K562 (cell line): ENCODE measurements around the gene TEX38. TPM values are rescaled to one million over a fixed set of nuclear protein-coding genes. Genes with fewer than 3 reads are reported as not detected.

Experiments
- ATAC-seq: fragments of 200-7000 bp; cut with Tn5 transposase; 3 replicates; pipeline ENCODE4 v1.9.1; 2020; ENCODE audit warnings: moderate library complexity
- BruUV-seq: library from RNA; stranded (reverse); fragments of 400-500 nt; replicated peaks from 2 replicates; lab custom pipeline; 2021; lab: Mats Ljungman, UMichigan
- CTCF ChIA-PET: fragments of 300-600 bp; formaldehyde crosslinking; extraction: SDS; loops from one replicate; lab custom pipeline; 2021; ENCODE audit warnings: low intra/inter-chr PET ratio; lab: Yijun Ruan, JAX
- POLR2A ChIA-PET: fragments of 300-600, 350-650 bp; sonication (Branson Sonifier 250); formaldehyde crosslinking; extraction: SDS; loops from one replicate; lab custom pipeline; 2021; ENCODE audit warnings: antibody characterized with exemption, inconsistent platforms; lab: Yijun Ruan, JAX
- DNase-seq, 4 experiments: peaks; one replicate each; pipeline versions ENCODE4 v3.0.0 to v3.0.0-alpha.2; 2011 to 2018; ENCODE audit warnings: low spot score in 3 of 4, mixed read lengths in 3 of 4; ENCODE audit errors: extremely low read depth in 1 of 4
- FAIRE-seq: peaks from 2 replicates; lab custom pipeline; 2011; peaks lifted over from hg19 to GRCh38; lab: Jason Lieb, UNC
- H2AFZ ChIP-seq: 2 replicates; pipeline ENCODE4 v1.6.0; 2011; ENCODE audit warnings: low read depth, low read length, control low read depth, inconsistent platforms
- H3K27ac ChIP-seq: fragments of 200-600 bp; 3 replicates; pipeline ENCODE4 v1.8.0; 2011; ENCODE audit warnings: low read depth, mild to moderate bottlenecking, control low read depth, inconsistent platforms, low read length, moderate library complexity, mixed read lengths; ENCODE audit errors: extremely low read depth
- H3K27me3 ChIP-seq, 2 experiments: fragments of 300-600 bp in 1 of 2; 2 replicates in 1 of 2; 3 replicates in 1 of 2; pipeline versions ENCODE4 v1.6.0 to v1.8.0; 2011; ENCODE audit warnings: inconsistent platforms in 2 of 2, low read length in 2 of 2, mild to moderate bottlenecking in 1 of 2, mixed read lengths in 1 of 2, moderate library complexity in 1 of 2; ENCODE audit not compliant: control insufficient read depth in 2 of 2, insufficient read depth in 2 of 2
- H3K36me3 ChIP-seq: fragments of 300-600 bp; 3 replicates; pipeline ENCODE4 v1.8.0; 2011; ENCODE audit warnings: mild to moderate bottlenecking, low read length, inconsistent platforms; ENCODE audit not compliant: control insufficient read depth, insufficient read depth
- H3K4me1 ChIP-seq, 2 experiments: fragments of 200-600 bp in 1 of 2; replicated peaks in 1 of 2; 2 replicates in 1 of 2; 3 replicates in 1 of 2; pipeline versions ENCODE4 v1.5.1 to v1.8.0; 2011; ENCODE audit warnings: inconsistent platforms in 2 of 2, low read length in 2 of 2, mild to moderate bottlenecking in 1 of 2, mixed read lengths in 1 of 2, moderate library complexity in 1 of 2; ENCODE audit not compliant: control insufficient read depth in 2 of 2, insufficient read depth in 2 of 2
- H3K4me2 ChIP-seq: 2 replicates; pipeline ENCODE4 v1.6.1; 2011; ENCODE audit warnings: low read length, control low read depth, inconsistent platforms, mixed read lengths; ENCODE audit not compliant: insufficient read depth
- H3K4me3 ChIP-seq: fragments of 200-600 bp; sonication (generic), shearing (Covaris generic); 2 replicates; pipeline ENCODE4 v1.5.1; 2016; ENCODE audit warnings: control low read depth, inconsistent platforms
- H3K79me2 ChIP-seq: fragments of 200-600 bp; 3 replicates; pipeline ENCODE4 v1.8.0; 2011; ENCODE audit warnings: low read length, inconsistent platforms; ENCODE audit not compliant: control insufficient read depth, insufficient read depth
- H3K9ac ChIP-seq, 2 experiments: 2 replicates each; pipeline versions ENCODE4 v1.6.0 to v1.6.1; 2011; ENCODE audit warnings: low read depth in 2 of 2, low read length in 2 of 2, control low read depth in 1 of 2, inconsistent platforms in 1 of 2, mild to moderate bottlenecking in 1 of 2, mixed read lengths in 1 of 2; ENCODE audit not compliant: insufficient read depth in 1 of 2
- H3K9me1 ChIP-seq: one replicate; pipeline ENCODE4 v1.6.0; 2011; ENCODE audit warnings: inconsistent platforms, mild to moderate bottlenecking, low read length, moderate library complexity; ENCODE audit not compliant: control insufficient read depth, insufficient read depth
- H3K9me3 ChIP-seq: replicated peaks from 2 replicates; pipeline ENCODE4 v1.5.1; 2011; ENCODE audit warnings: low read depth, low read length, inconsistent platforms; ENCODE audit not compliant: control insufficient read depth, insufficient read depth
- H4K20me1 ChIP-seq: replicated peaks from 2 replicates; pipeline ENCODE4 v1.6.1; 2011; ENCODE audit warnings: low read length, inconsistent platforms, mixed read lengths; ENCODE audit not compliant: control insufficient read depth, insufficient read depth
- COPS2 ChIP-seq: fragments of 450-650 bp; conservative IDR thresholded peaks from 2 replicates; pipeline ENCODE4 v1.6.1; 2016; ENCODE audit warnings: mild to moderate bottlenecking, moderate library complexity
- DPF2 ChIP-seq: fragments of 450-650 bp; IDR thresholded peaks from 2 replicates; pipeline ENCODE4 v1.6.1; 2016
- GATA2 ChIP-seq: sonication (generic); formaldehyde crosslinking; IDR thresholded peaks from 2 replicates; pipeline ENCODE4 v1.4.0; 2020; ENCODE audit warnings: mild to moderate bottlenecking, missing genetic modification reagents
- HDAC3 ChIP-seq: fragments of 450-650 bp; IDR thresholded peaks from 2 replicates; pipeline ENCODE4 v1.6.1; 2018; ENCODE audit warnings: borderline replicate concordance, mild to moderate bottlenecking, moderate library complexity; ENCODE audit not compliant: partially characterized antibody
- HEY1 ChIP-seq: fragments of 250-450 bp; sonication (Bioruptor Pico); IDR thresholded peaks from 2 replicates; pipeline ENCODE4 v1.5.0; 2020; ENCODE audit warnings: mild to moderate bottlenecking, moderate library complexity, borderline replicate concordance
- KDM1A ChIP-seq, 2 experiments: fragments of 450-650 bp; IDR thresholded peaks; 2 replicates each; pipeline ENCODE4 v1.6.1; 2016; ENCODE audit warnings: mild to moderate bottlenecking in 2 of 2
- MAFG ChIP-seq: fragments of 450-650 bp; conservative IDR thresholded peaks from 2 replicates; pipeline ENCODE4 v1.6.1; 2016; ENCODE audit warnings: missing genetic modification characterization, missing compliant biosample characterization
- MYC ChIP-seq, 2 experiments: fragments of 250-450 bp in 1 of 2; sonication (Bioruptor Pico) in 1 of 2; IDR thresholded peaks; 2 replicates each; pipeline versions ENCODE4 v1.5.1 to v1.6.1; 2012 to 2021; ENCODE audit warnings: low read depth in 2 of 2, borderline replicate concordance in 1 of 2, improper control_type of control experiment in 1 of 2, low read length in 1 of 2, mild to moderate bottlenecking in 1 of 2, moderate library complexity in 1 of 2
- NFIX ChIP-seq: fragments of 250-450 bp; sonication (Bioruptor Pico); IDR thresholded peaks from 2 replicates; pipeline ENCODE4 v1.4.0; 2020; ENCODE audit warnings: low read depth, mild to moderate bottlenecking, moderate library complexity
- PHB2 ChIP-seq: fragments of 450-650 bp; IDR thresholded peaks from 2 replicates; pipeline ENCODE4 v1.6.1; 2017; ENCODE audit warnings: low read depth
- ZNF324 ChIP-seq: fragments of 250-450 bp; sonication (Bioruptor Pico); IDR thresholded peaks from 2 replicates; pipeline ENCODE4 v1.4.0; 2020; ENCODE audit warnings: mild to moderate bottlenecking
- ZNF444 ChIP-seq: fragments of 250-450 bp; sonication (Bioruptor Pico); IDR thresholded peaks from 2 replicates; pipeline ENCODE4 v1.4.0; 2020; ENCODE audit warnings: mild to moderate bottlenecking, moderate library complexity
- WGBS: fragments of 100-300 bp; shearing (Covaris generic); methylation state at CpG from one replicate; pipeline ENCODE4 v1.1.6; 2016; ENCODE audit warnings: low coverage, mixed read lengths; ENCODE audit not compliant: insufficient coverage; ENCODE audit errors: missing lambda C conversion rate; 5-methylcytosine and 5-hydroxymethylcytosine counted together
- in situ Hi-C: fragments of 300-500 bp; cut with MboI; formaldehyde crosslinking; loops from 4 replicates; pipeline ENCODE4 v1.15.0; 2018; ENCODE audit warnings: inconsistent platforms, mixed read lengths
- intact Hi-C: fragments of 100-400 bp; cut with micrococcal nuclease; formaldehyde crosslinking; loops from 2 replicates; pipeline ENCODE4 v1.14.2; 2022
- polyA plus RNA-seq, 8 experiments: library from polyadenylated mRNA; depleted of rRNA in 4 of 8; stranded (reverse) in 5 of 8; unstranded in 3 of 8; fragments of >200 nt; fragmentation: Nextera tagmentation in 2 of 8; fragmentation: Illumina TruSeq in 1 of 8; extraction: Ambion mirVana in 2 of 8; extraction: Trizol in 1 of 8; gene quantifications; 2 replicates each; pipeline versions ENCODE4 v1.2.1 to v1.2.3, GENCODE V29; 2011 to 2014; ENCODE audit warnings: inconsistent platforms in 1 of 8, missing spikeins in 1 of 8
- total RNA-seq, 7 experiments: library from RNA; depleted of rRNA in 6 of 7; stranded (reverse); fragments of >200 nt in 6 of 7; fragmentation: Illumina TruSeq in 2 of 7; extraction: Trizol in 2 of 7; gene quantifications; 2 replicates each; pipeline versions ENCODE4 v1.2.1 to v1.2.3, GENCODE V29; 2011 to 2021; ENCODE audit warnings: low replicate concordance in 1 of 7
- TF ChIP-seq, protein P1 (sequence below): sonication (generic); formaldehyde crosslinking; IDR thresholded peaks from 2 replicates; pipeline ENCODE4 v1.9.0; 2022; ENCODE audit warnings: mild to moderate bottlenecking, missing genetic modification reagents
- TF ChIP-seq, protein P2 (sequence below): fragments of 250-450 bp; sonication (Bioruptor Pico); IDR thresholded peaks from 2 replicates; pipeline ENCODE4 v1.8.0; 2021; ENCODE audit warnings: mild to moderate bottlenecking, moderate library complexity
- TF ChIP-seq, protein P3 (sequence below): conservative IDR thresholded peaks from 2 replicates; pipeline ENCODE4 v1.6.1; 2011; ENCODE audit warnings: low read depth, mild to moderate bottlenecking, low read length; ENCODE audit not compliant: control insufficient read depth

The TEX38 gene
- total and polyA plus RNA-seq, 9 of the 15 experiments (the other 6 are each of a cell fraction or from before 2014, with no cell fraction given), result not detected

DNA sequence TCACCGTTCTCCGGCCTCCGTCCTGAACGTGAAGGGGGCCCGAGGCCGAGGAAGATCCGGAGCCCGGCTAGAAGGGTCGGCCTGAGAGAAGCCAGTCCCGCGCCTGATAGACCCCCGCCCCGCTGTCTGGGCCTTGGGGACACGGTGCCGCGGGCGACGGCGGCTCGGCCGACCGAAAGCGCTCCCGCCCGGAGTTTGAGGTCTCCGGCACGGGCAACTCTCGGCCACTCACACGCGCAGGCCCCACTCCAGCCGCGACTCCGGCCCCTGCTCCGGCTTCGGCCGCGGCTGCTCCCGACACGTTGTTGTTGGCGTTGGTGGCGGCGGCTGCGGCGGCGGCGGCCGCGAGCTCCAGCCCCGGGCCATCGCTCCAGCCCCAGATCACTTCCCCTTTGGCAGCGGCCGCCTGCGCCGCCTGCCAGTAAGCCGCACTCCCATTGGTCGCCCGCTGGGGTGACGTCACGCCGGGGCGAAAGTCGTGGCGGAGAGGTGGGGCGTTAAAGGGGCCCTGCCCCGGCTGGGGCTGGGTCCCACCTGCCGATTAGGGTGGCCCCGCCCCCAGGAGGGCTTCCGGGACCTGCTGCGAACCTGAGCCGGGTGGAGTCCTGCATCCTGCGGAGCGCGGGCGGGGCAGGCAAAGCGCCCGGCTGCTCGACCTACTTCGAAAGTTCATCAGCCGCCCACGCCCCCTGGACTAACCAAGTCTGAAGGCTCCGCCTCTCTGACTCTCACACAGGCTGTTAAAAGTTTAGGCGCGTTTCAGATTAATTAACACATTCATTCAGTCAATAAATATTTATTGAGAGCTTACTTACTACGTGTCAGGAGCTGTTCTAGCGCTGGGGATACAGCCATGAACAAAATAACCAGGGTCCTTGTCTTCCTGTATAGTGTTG lies 47.3 kb downstream of the TEX38 start, which contains the start of gene EFCAB14 (continued):
- TF ChIP-seq MYC (IDR thresholded peaks at IDR 0.05; ENCODE audit: low read depth, low read length) (peak; percentile 86), MYC (CRISPR knock-in tag; IDR thresholded peaks at IDR 0.05; ENCODE audit: borderline replicate concordance, low read depth) (no peak)

DNA sequence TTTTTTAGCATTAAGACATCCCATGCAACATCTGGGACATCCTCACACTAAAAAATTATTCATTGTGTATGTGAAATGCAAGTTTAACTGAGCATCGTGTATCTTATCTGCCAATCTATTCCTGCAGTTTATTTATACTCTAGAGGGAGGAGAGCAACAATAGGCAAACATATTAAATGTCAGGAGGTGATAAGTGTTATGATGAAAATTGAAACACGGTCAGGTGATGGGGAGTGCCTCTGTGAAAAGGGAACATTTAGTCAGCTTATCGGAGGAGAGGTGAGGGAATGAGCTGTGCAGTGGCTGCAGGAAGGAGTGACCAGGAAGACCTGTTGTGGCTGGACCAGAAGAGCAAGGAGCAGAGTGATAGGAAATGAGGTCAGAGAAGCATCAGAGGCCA lies 48.0 kb downstream of the TEX38 start:
- ChIA-PET CTCF (no interaction called here), POLR2A (interaction anchor here (0.7 to 2.5 kb wide), 4 partner anchors 10 to 211 kb away, joined by 3 to 8 read pairs (median 4); no protein-coding TSS in a partner anchor)
- H3K27ac ChIP-seq, result peak overlapping the region; percentile 50; the same call in 2 of the 3 replicates
- H3K9me3 ChIP-seq, result no peaks in the 10 kb centered on the region
- H3K9me1 ChIP-seq, result no peaks in the 10 kb centered on the region
- peak overlapping the region; percentile 34 to 41; a peak in 2 of 4 replicates for H3K9ac ChIP-seq
- DNase-seq (peak; percentile 24 to 70 (median 33)), ATAC-seq (peak; percentile 20), FAIRE-seq (peak; percentile 23)
- peaks cover 29 to 38% of the 10 kb centered on the region in 2 experiments for H3K4me1 ChIP-seq
- H3K27me3 ChIP-seq, result no peaks in the 10 kb centered on the region
- peaks cover 28% of the 10 kb centered on the region for H3K79me2 ChIP-seq
- peaks cover 31% of the 10 kb centered on the region for H3K36me3 ChIP-seq
- in situ Hi-C loops (loop anchor here (5.0 kb wide), 1 partner anchor 102 kb away; the partner anchor contains the start of gene MOB3C), intact Hi-C loops (loop anchor here (2.0 to 5.0 kb wide), 2 partner anchors 162 to 277 kb away; no protein-coding TSS in a partner anchor)
- H2AFZ ChIP-seq, result peak overlapping the region; percentile 71
- peak overlapping the region; percentile 54 for H3K4me2 ChIP-seq
- no TSS peak for BruUV-seq
- WGBS, result 5% methylated on average over 3 of the region's 3 CpGs
- H3K4me3 ChIP-seq, result peak overlapping the region; percentile 95
- H4K20me1 ChIP-seq, result peaks cover 6% of the 10 kb centered on the region; the same call in 1 of the 2 replicates
- TF ChIP-seq PHB2 (no peak), ZNF444 (no peak), HDAC3 (peak; percentile 59), GATA2 (CRISPR knock-in tag) (peak; percentile 68), MAFG (no peak), NFIX (no peak), ZNF324 (no peak), KDM1A (IDR thresholded peaks at IDR 0.05) (peak; percentile 55 to 58; a peak in 3 of 4 replicates), DPF2 (peak; percentile 67), COPS2 (no peak), HEY1 (CRISPR knock-in tag) (no peak)
- TF ChIP-seq, protein P1, sequence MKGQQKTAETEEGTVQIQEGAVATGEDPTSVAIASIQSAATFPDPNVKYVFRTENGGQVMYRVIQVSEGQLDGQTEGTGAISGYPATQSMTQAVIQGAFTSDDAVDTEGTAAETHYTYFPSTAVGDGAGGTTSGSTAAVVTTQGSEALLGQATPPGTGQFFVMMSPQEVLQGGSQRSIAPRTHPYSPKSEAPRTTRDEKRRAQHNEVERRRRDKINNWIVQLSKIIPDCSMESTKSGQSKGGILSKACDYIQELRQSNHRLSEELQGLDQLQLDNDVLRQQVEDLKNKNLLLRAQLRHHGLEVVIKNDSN, result no peak
- TF ChIP-seq, protein P2, sequence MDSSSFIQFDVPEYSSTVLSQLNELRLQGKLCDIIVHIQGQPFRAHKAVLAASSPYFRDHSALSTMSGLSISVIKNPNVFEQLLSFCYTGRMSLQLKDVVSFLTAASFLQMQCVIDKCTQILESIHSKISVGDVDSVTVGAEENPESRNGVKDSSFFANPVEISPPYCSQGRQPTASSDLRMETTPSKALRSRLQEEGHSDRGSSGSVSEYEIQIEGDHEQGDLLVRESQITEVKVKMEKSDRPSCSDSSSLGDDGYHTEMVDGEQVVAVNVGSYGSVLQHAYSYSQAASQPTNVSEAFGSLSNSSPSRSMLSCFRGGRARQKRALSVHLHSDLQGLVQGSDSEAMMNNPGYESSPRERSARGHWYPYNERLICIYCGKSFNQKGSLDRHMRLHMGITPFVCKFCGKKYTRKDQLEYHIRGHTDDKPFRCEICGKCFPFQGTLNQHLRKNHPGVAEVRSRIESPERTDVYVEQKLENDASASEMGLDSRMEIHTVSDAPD (CRISPR knock-in tag), result no peak
- TF ChIP-seq, protein P3, sequence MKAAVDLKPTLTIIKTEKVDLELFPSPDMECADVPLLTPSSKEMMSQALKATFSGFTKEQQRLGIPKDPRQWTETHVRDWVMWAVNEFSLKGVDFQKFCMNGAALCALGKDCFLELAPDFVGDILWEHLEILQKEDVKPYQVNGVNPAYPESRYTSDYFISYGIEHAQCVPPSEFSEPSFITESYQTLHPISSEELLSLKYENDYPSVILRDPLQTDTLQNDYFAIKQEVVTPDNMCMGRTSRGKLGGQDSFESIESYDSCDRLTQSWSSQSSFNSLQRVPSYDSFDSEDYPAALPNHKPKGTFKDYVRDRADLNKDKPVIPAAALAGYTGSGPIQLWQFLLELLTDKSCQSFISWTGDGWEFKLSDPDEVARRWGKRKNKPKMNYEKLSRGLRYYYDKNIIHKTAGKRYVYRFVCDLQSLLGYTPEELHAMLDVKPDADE, result no peak
